OCI-LY3 (cell line): ENCODE results near the gene DCAF10.
"Not testable (repeated sequence)": the region's sequence is repeated elsewhere in the genome, so short reads cannot be mapped to it uniquely, and the experiment has no call there.

Experiments
- EZH2phosphoT487 ChIP-seq: fragments of 200-600 bp; shearing (Covaris generic); IDR thresholded peaks from 2 replicates; pipeline ENCODE4 v1.6.1; 2018; ENCODE audit warnings: antibody characterized with exemption, mixed run types, low read depth
- TF ChIP-seq, protein P1 (sequence below): fragments of 200-600, 300-600 bp; sonication (generic); IDR thresholded peaks from 2 replicates; pipeline ENCODE4 v1.5.1; 2014; ENCODE audit warnings: antibody characterized with exemption, low read length, low read depth

DNA sequence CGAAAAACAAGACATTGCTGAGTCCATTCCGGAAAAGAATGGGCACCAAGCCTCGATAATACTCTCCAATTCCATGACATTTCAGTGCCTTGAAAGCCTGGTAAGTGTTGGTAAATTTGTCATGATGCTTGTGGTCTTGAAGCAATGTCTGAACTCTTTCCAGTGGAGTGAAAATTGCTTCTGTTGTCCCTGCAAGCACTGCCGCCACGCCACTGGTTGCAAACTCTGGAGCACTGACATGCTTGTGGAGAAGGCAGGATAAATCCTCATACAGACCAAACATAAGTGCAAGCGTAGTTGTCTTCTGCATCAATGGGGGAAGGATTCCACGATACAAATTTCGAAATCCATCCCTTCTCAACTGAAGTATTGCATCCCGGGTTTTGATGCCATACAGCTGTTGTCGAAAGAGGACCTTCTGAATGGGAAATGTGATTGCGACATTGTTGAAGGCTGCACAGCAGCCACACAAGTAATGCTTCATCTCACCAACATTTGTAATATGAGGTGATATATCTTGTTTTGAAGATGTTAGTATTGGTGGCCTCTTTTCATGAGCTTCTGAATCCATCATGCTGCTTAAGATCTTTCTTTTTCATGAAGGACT, 87.5 kb downstream of the DCAF10 start:
- TF ChIP-seq, protein P1, sequence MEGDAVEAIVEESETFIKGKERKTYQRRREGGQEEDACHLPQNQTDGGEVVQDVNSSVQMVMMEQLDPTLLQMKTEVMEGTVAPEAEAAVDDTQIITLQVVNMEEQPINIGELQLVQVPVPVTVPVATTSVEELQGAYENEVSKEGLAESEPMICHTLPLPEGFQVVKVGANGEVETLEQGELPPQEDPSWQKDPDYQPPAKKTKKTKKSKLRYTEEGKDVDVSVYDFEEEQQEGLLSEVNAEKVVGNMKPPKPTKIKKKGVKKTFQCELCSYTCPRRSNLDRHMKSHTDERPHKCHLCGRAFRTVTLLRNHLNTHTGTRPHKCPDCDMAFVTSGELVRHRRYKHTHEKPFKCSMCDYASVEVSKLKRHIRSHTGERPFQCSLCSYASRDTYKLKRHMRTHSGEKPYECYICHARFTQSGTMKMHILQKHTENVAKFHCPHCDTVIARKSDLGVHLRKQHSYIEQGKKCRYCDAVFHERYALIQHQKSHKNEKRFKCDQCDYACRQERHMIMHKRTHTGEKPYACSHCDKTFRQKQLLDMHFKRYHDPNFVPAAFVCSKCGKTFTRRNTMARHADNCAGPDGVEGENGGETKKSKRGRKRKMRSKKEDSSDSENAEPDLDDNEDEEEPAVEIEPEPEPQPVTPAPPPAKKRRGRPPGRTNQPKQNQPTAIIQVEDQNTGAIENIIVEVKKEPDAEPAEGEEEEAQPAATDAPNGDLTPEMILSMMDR: not testable (repeated sequence)
- TF ChIP-seq EZH2phosphoT487: not testable (repeated sequence)
